Activated CD4-positive, alpha-beta T cell treated with anti-CD3 and anti-CD28 coated beads, Interleukin-2, amount 10 ng/mL, durations not matched to agents 24 days and 14 days (primary cell): ENCODE results near the gene DAGLA. TPM values are rescaled to one million over a fixed set of nuclear protein-coding genes. Genes with fewer than 3 reads are reported as not detected.

Experiments
- DNase-seq: peaks from one replicate; pipeline ENCODE4 v3.0.0; 2022
- H3K27ac Mint-ChIP-seq: one replicate; pipeline ENCODE4 v1.8.0; 2022; ENCODE audit warnings: mild to moderate bottlenecking, mixed read lengths
- H3K27me3 Mint-ChIP-seq: one replicate; pipeline ENCODE4 v1.8.0; 2022; ENCODE audit warnings: mixed read lengths
- H3K36me3 Mint-ChIP-seq: one replicate; pipeline ENCODE4 v1.8.0; 2022; ENCODE audit warnings: low read depth, mild to moderate bottlenecking, mixed read lengths
- H3K4me1 Mint-ChIP-seq: one replicate; pipeline ENCODE4 v1.8.0; 2021; ENCODE audit warnings: mixed read lengths
- H3K4me3 Mint-ChIP-seq: one replicate; pipeline ENCODE4 v1.8.0; 2022; ENCODE audit warnings: mild to moderate bottlenecking, moderate library complexity, mixed read lengths
- H3K9me3 Mint-ChIP-seq: one replicate; pipeline ENCODE4 v1.8.0; 2021; ENCODE audit warnings: mixed read lengths
- intact Hi-C: fragments of 100-400 bp; cut with micrococcal nuclease; formaldehyde crosslinking; loops from one replicate; pipeline ENCODE4 v1.15.1; 2023
- total RNA-seq: library from RNA; stranded (reverse); gene quantifications from 2 replicates; pipeline ENCODE4 v1.2.3, GENCODE V29; 2022

The DAGLA gene
- total RNA-seq, 1 donor from 2014 or later, result 0.14 TPM

DNA sequence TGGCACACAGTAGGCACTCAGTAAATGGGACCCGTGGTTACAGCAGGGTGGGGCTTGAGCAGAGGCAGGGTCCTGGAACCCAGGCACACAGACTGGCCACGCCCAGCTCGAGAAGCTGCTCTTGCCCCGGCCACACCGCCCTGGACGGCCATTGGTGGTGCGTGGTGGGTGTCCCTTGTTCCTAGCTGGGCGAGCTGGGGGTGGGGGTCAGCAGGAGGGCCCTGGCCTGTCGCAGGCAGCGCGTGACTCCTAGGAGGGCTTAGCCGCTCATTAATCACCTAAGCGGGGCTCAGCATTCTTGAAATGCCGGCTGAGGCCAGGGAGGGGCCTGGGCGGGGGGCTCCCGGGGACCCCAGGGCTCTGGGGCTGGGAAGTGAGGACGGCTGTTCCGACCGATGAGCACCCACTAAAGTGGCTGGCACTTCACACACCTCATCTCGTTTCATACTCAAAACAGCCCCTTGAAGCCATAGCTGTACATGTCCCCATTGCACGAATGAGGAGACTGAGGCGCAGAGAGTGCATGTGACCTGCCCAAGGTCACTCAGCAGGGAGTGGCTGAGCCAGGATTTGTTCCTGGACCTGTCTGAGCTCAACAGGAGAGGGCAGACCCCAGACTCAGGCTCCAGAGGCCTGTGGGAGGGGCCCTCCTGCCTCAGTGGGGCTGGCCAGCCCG lies 83.9 kb downstream of the DAGLA start:
- Mint-ChIP-seq H3K27me3 (peaks cover 3% of the 10 kb centered on the region), H3K27ac (no peak overlapping the region), H3K36me3 (no peaks in the 10 kb centered on the region), H3K4me3 (no peak overlapping the region), H3K9me3 (no peaks in the 10 kb centered on the region), H3K4me1 (no peaks in the 10 kb centered on the region)
- intact Hi-C loops, result no loop called here
- no peak for DNase-seq

DNA sequence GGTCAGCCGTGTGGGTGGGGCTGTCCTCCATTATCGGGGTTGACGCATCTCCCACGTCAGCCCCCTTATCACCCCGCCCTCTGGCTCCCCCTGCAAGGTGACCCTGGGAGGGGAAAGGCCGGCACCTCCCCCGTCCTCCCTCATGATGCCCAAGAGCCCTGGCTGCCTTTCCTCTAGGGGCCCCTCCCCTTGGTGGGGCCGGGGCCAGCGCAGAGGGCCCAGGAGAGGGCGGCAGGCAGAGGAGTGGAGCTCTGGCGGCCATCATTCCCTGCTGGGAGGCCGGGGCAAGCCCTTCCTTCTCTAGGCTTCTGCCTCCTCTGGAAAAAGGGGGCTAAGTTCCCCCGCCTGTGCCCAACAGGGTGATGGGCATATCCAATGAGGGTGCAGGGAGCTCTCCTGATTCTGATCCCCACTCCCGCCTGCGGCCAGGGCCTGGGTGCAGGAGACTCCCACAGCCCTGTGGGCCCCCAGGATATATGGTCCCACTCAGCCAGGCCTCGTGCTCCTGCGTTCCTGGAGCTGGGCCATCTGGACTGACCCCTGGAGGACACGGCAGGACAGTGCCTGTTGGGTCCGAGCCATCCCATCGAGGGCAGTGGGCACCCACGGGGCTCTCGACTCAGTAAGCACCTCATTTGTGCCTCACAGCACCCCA lies 84.5 kb downstream of the DAGLA start:
- no peak for DNase-seq
- Mint-ChIP-seq H3K4me1 (no peaks in the 10 kb centered on the region), H3K4me3 (no peak overlapping the region), H3K27me3 (peaks cover 3% of the 10 kb centered on the region), H3K36me3 (no peaks in the 10 kb centered on the region), H3K27ac (no peak overlapping the region), H3K9me3 (no peaks in the 10 kb centered on the region)
- intact Hi-C loops, result no loop called here

DNA sequence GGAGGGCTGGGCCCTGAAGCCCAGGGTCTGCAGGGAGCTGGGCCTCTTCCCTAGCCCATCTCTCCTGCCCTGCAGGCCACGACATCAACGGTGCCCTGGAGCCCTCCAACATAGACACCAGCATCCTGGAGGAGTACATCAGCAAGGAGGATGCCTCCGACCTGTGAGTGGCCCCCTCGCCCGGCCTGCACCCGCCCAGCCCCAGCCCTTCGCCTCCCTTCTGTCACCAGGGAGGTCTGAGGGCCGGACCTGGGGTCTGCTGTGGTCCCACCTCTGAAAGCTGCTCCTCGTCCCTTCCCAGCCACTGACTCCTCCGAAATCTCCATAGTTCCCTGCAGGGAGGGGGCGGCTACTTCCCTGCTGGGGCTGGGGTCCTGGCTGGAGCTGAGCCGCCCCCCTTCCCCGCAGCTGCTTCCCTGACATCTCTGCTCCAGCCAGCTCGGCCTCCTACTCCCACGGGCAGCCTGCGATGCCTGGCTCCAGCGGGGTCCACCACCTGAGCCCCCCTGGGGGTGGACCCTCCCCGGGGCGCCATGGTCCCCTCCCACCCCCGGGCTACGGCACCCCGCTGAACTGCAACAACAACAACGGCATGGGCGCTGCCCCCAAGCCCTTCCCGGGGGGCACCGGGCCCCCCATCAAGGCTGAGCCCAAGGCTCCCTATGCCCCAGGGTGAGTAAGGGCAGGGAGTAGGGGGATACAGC lies 85.5 kb downstream of the DAGLA start:
- Mint-ChIP-seq H3K36me3 (no peaks in the 10 kb centered on the region), H3K4me1 (no peaks in the 10 kb centered on the region), H3K27ac (no peak overlapping the region), H3K4me3 (no peak overlapping the region), H3K9me3 (no peaks in the 10 kb centered on the region), H3K27me3 (peaks cover 3% of the 10 kb centered on the region)
- intact Hi-C loops, result no loop called here
- DNase-seq, result no peak

DNA sequence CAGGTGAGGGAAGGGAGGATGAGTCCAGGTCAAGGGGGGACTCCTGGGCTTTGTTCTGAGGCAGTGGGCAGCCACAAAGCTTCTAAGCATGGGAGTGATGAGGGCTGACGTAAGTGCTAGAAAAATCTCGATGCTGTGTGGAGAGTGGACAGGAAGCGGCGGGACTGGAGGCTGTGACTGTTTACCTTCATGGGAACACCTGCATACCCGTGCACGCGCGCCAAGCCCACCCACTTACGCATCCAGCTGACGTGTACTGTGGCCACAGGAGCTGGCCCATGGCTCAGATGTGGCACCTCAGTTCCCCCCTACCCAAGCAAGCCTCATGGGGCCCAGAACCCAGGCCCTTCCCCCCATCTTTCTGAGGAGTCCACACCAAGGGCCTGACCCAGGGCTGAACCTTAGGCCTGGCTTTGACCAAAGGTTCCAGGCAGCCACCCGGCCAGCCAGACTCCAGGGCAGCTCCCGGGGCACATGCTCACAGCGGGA lies 86.2 kb downstream of the DAGLA start:
- intact Hi-C loops, result no loop called here
- Mint-ChIP-seq H3K4me1 (peaks cover 2% of the 10 kb centered on the region), H3K27ac (no peak overlapping the region), H3K4me3 (no peak overlapping the region), H3K27me3 (peaks cover 3% of the 10 kb centered on the region), H3K9me3 (no peaks in the 10 kb centered on the region), H3K36me3 (no peaks in the 10 kb centered on the region)
- DNase-seq, result no peak

DNA sequence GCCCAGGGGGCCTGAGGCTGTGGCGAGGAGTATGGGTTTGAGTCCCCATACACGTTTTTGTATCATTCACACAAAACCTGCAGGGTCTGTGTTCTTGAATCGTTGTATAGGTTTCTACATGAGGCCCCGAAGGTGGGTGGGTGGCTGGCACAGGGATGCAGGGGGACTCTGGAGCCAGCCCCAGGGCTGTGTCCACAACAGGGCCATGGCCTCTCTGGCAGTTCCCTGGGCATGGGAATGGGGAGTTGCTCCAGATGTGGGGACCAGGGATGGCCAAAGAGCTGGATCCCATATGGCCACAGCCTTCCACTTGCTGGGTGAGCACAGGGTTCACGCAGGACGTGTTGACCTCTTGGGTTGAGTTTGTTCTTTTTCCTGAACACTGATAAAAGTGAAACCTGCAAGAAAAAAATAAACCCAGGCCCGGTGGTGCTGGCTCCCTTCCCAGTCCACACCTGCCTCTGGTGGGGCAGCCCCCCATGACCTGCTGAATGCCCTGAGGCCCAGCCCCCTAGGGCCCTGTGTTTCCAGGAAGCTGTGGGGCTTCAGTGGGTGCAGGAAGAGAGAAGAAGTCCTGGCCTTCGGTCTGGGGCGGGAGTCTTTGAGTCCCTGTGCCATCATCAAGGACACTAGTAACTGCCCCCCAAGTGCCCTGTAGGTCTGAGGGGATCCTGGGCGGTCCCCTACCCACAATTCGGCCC lies 88.3 kb downstream of the DAGLA start:
- no peaks in the 10 kb centered on the region for H3K36me3 Mint-ChIP-seq

DNA sequence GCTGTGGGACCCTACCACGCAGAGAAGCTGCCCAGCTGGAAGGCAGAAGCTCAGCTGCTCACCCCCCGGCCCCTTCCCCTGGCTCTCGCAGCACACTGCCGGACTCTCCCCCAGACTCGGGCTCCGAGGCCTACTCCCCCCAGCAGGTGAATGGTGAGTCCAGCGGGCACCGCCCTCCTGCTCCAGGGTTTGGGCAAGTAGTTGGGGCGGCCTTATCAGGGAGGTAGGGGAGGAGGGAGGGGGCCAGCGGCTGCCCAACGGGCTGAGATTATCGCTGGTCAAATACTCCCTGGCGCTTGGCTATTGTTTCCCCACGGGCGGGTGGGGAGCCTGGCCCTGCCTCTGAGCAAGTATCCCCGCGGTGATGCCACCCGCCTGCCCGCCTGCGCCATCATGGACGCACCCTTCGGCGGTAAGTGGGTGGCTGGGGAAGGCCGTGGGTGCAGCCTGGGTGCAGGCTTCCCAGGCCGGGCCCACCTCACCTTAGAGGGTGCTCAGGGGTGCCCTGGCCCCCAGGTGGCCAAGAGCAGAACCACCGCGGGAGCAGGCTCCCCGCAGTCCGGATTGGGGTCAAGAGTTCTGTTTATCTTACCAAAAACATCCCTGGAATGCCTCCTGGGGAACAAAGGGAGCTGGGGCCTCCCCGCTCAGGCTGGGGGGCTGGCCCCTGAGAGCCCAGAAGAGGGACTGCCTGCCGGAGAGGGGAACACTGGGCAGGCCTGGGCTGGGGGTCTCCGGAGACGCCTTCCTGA lies 89.2 kb downstream of the DAGLA start:
- H3K27ac Mint-ChIP-seq, result no peak overlapping the region
- H3K4me3 Mint-ChIP-seq, result no peak overlapping the region
- intact Hi-C loops, result no loop called here

More for the DNA sequence above, 88.3 kb downstream of the DAGLA start:
- no peaks in the 10 kb centered on the region for H3K9me3 Mint-ChIP-seq
- peaks cover 2% of the 10 kb centered on the region for H3K4me1 Mint-ChIP-seq
- no peak overlapping the region for H3K27ac Mint-ChIP-seq
- no peak for DNase-seq
- intact Hi-C loops, result no loop called here
- no peak overlapping the region for H3K4me3 Mint-ChIP-seq
- H3K27me3 Mint-ChIP-seq, result no peaks in the 10 kb centered on the region

DNA sequence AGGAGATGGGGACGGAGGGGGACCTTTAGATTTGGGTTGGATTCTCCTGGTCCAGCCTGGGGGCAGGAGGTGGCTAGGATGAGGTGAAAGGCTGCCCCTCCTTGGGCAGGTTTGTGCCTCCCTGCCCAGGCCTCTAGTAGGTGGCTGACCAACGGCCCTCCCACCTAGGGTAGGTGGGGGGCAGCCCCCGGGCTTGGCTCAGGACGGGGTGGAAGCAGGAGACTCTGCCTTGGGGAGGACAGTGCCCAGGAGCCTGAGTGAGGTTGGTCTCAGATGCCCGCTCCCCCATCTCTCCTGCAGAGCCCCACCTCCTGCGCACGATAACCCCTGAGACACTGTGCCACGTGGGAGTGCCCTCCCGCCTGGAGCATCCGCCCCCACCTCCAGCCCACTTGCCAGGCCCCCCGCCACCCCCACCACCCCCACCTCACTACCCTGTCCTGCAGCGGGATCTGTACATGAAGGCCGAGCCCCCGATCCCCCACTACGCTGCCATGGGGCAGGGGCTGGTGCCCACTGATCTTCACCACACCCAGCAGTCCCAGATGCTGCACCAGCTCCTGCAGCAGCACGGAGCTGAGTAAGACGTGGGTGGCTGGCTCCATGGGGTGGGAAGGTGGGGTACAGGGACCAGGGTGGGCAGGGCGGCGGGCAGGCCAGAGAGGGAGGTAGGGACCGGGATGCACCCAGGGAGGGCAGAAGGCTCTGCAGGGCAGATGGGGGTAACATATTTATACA lies 89.9 kb downstream of the DAGLA start:
- intact Hi-C loops, result no loop called here
- peaks cover 2% of the 10 kb centered on the region for H3K4me1 Mint-ChIP-seq
- no peaks in the 10 kb centered on the region for H3K9me3 Mint-ChIP-seq
- H3K4me3 Mint-ChIP-seq, result no peak overlapping the region
- no peaks in the 10 kb centered on the region for H3K36me3 Mint-ChIP-seq
- H3K27me3 Mint-ChIP-seq, result no peaks in the 10 kb centered on the region
- no peak overlapping the region for H3K27ac Mint-ChIP-seq
- no peak for DNase-seq

More for the DNA sequence above, 89.2 kb downstream of the DAGLA start:
- Mint-ChIP-seq H3K36me3 (no peaks in the 10 kb centered on the region), H3K9me3 (no peaks in the 10 kb centered on the region), H3K4me1 (peaks cover 2% of the 10 kb centered on the region), H3K27me3 (no peaks in the 10 kb centered on the region)
- DNase-seq, result no peak

DNA sequence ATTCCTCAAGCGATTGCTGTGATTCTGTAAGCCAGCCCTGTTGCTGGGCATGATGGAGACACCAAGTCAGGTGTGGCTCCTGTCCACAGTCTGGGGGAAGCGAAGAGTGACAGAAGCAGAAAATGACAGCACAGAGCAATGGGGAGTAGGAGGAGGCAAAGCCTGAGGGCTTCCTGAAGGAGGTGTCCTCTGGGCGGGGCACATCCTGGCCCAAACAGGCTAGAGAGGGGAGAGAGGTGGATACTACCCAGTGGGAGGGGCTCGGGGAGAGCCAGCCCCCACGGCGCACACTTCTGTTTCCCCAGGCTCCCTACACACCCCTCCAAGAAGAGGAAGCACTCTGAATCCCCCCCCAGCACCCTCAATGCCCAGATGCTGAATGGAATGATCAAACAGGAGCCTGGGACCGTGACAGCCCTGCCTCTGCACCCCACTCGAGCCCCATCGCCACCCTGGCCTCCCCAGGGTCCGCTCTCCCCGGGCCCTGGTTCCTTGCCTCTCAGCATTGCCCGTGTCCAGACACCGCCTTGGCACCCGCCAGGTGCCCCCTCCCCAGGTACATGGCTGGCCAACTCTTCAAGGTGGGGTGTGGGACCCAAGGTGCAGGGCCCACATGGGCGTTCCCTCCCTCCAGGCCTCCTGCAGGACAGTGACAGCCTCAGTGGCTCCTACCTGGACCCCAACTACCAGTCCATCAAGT lies 91.2 kb downstream of the DAGLA start:
- H3K27me3 Mint-ChIP-seq, result no peaks in the 10 kb centered on the region
- no peak for DNase-seq
- intact Hi-C loops, result no loop called here
- peaks cover 5% of the 10 kb centered on the region for H3K4me1 Mint-ChIP-seq
- H3K4me3 Mint-ChIP-seq, result no peak overlapping the region
- H3K27ac Mint-ChIP-seq, result no peak overlapping the region
- no peaks in the 10 kb centered on the region for H3K9me3 Mint-ChIP-seq
- H3K36me3 Mint-ChIP-seq, result no peaks in the 10 kb centered on the region

DNA sequence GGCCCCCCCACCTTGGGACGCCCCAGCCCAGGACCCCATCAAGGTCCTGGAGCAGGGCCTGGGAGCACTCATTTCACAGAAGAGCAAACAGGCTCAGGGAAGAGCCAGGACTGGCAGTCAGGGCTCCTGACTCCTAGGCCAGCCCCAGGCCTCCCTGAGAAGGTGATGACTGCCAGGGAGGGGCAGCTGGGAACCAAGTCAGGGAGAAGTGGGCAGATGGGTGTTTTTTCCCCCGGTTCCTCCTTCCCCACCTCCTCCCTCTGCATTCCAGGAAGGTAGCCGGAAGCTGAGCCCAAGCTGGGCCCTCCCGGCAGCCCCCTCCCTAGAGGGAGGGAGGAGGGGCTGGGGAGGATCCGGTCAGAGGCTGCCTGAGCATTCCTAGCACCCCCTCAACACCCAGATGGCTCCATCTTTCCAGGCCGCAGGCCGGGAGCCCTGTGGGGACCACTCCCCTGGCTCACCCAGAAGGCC lies 91.8 kb downstream of the DAGLA start:
- Mint-ChIP-seq H3K9me3 (no peaks in the 10 kb centered on the region), H3K4me1 (peaks cover 10% of the 10 kb centered on the region), H3K36me3 (no peaks in the 10 kb centered on the region), H3K27ac (no peak overlapping the region), H3K4me3 (no peak overlapping the region), H3K27me3 (no peaks in the 10 kb centered on the region)
- no peak for DNase-seq
- intact Hi-C loops, result no loop called here

DNA sequence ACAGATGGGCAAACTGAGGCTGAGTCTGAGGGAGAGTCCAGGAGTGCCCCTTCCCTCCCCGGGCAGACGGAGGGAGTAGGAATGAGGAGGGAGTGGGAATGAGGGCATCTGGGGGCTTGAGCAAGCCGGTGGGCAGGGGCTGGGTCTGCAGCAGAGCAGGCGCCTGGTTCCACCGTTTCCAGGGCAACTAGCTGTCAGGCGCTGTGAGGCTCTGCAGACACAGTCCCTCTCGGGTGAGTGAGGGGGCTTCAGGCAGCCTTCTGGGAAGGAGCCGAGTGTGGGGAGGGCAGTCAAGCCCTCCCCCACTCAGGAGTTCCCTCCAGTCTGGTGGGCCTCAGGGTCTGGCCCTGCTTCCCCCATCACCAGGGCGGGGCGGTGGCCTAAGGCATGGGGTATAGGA lies 93.2 kb downstream of the DAGLA start:
- no peaks in the 10 kb centered on the region for H3K36me3 Mint-ChIP-seq
- peaks cover 15% of the 10 kb centered on the region for H3K4me1 Mint-ChIP-seq
- no peak overlapping the region for H3K27ac Mint-ChIP-seq

DNA sequence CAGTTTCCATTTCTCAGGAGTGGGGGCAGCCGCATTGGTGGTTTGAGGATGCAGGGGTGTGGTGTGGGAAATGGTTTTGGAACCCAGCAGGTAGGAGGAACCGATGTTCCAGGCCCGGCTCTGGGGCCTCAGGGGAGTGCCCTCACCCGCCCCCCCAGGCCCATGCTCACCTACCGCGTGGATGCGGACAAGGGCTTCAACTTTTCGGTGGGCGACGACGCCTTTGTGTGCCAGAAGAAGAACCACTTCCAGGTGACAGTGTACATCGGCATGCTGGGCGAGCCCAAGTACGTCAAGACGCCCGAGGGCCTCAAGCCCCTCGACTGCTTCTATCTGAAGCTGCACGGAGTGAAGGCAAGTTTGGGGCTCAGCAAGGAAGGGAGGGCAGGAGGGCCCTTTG lies 93.6 kb downstream of the DAGLA start:
- DNase-seq, result no peak
- Mint-ChIP-seq H3K27me3 (no peaks in the 10 kb centered on the region), H3K36me3 (no peaks in the 10 kb centered on the region), H3K9me3 (no peaks in the 10 kb centered on the region), H3K4me1 (peaks cover 15% of the 10 kb centered on the region), H3K4me3 (no peak overlapping the region), H3K27ac (no peak overlapping the region)
- intact Hi-C loops, result no loop called here

More for the DNA sequence above, 93.2 kb downstream of the DAGLA start:
- DNase-seq, result no peak
- Mint-ChIP-seq H3K27me3 (no peaks in the 10 kb centered on the region), H3K9me3 (no peaks in the 10 kb centered on the region), H3K4me3 (no peak overlapping the region)
- intact Hi-C loops, result no loop called here

DNA sequence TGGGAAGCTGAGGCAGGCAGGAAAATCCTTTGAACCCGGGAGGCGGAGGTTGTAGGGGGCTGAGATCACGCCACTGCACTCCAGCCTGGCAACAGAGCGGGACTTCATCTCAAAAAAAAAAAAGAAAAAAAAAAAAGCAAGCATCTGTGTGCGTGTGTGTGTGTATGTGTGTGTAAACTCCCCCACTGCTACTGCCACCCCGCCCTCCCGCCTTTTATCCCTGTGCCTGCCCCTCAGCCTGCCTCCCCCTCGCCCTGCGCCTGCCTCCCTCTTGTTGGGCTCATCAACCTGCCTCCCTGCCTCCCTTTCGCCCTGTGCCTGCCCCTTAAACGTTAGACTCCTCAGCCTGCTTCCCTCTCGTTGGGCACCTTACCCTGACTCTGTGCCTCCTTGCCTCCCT lies 94.2 kb downstream of the DAGLA start:
- DNase-seq, result no peak
- Mint-ChIP-seq H3K4me3 (no peak overlapping the region), H3K36me3 (no peaks in the 10 kb centered on the region), H3K27ac (no peak overlapping the region), H3K27me3 (no peaks in the 10 kb centered on the region), H3K4me1 (peaks cover 15% of the 10 kb centered on the region), H3K9me3 (no peaks in the 10 kb centered on the region)
- intact Hi-C loops, result no loop called here
